ENCODE measurements around the gene NDUFA13.

NDUFA13 gene

DNA sequence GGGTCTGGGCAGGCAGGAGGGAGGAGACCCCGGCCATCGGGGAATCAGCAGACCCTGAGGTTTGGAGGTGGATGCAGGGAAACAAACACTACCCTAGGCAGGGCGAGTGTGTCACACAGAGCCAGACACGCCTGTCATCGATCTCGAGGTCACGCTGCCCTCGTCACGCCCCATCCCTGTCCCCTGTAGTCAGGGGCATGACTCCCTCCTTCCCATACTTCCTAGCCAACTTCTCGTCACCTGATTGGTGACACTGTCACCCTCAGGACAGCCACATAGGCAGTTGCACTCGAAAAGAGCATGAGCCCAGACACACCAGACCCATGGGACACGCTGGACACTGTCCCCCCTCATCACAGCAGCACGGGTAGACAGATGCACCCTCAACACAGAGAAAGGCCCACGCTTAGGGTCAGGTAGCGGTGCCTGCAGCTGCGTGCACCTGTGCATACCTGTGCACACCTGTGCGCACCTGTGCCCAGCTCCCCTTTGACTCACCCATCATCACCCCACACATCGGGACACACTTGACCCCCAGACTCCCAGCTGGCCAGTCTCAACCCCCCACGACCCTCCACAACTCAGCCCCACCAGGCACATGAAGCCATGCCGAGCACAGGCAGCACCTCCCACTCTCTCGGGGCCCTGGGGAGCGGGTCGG lies 33.9 kb downstream of the NDUFA13 start:
- DNase-seq (ENCODE audit: extremely low spot score) = no peak
- TF ChIP-seq, protein P1, sequence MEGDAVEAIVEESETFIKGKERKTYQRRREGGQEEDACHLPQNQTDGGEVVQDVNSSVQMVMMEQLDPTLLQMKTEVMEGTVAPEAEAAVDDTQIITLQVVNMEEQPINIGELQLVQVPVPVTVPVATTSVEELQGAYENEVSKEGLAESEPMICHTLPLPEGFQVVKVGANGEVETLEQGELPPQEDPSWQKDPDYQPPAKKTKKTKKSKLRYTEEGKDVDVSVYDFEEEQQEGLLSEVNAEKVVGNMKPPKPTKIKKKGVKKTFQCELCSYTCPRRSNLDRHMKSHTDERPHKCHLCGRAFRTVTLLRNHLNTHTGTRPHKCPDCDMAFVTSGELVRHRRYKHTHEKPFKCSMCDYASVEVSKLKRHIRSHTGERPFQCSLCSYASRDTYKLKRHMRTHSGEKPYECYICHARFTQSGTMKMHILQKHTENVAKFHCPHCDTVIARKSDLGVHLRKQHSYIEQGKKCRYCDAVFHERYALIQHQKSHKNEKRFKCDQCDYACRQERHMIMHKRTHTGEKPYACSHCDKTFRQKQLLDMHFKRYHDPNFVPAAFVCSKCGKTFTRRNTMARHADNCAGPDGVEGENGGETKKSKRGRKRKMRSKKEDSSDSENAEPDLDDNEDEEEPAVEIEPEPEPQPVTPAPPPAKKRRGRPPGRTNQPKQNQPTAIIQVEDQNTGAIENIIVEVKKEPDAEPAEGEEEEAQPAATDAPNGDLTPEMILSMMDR (IDR thresholded peaks at IDR 0.05; ENCODE audit: control extremely low read depth, extremely low read depth, low read depth, missing control alignments) = no peak
- ChIA-PET CTCF (interaction anchor here (1.1 to 16.5 kb wide), 5 partner anchors 9 to 90 kb away, joined by 3 to 251 read pairs (median 3); partner anchors contain the start of genes CILP2 and YJEFN3), POLR2A (no interaction called here)

DNA sequence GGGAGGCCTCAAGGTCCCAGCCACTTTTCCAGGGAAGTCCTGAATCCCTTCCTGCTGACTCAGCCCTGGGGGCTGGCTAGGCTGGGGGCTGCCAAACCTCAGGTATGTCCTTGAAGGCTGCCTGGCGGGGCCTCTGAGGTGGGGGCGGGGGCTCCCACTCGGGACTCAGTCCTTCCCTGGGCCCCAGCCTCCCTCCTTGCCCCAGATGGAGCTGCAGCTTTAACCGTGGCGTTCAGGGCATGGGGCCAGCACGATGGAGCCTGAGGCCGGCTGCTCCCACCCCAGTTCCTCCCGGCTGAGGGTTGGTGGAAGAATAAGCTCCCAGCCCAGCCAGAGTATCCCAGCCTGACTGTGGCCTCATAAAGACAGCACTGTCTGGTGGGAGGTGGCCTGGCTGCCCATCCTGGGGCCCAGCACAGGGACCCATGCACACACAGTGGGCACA lies 34.5 kb downstream of the NDUFA13 start:
- no peak for DNase-seq (ENCODE audit: extremely low spot score)
- ChIA-PET POLR2A (no interaction called here), CTCF (interaction anchor here (1.2 to 16.5 kb wide), 3 partner anchors 16 to 245 kb away, joined by 3 to 251 read pairs (median 3); partner anchors contain the start of genes CILP2 and YJEFN3)
- TF ChIP-seq, protein P1 (IDR thresholded peaks at IDR 0.05; ENCODE audit: control extremely low read depth, extremely low read depth, low read depth, missing control alignments) = no peak

DNA sequence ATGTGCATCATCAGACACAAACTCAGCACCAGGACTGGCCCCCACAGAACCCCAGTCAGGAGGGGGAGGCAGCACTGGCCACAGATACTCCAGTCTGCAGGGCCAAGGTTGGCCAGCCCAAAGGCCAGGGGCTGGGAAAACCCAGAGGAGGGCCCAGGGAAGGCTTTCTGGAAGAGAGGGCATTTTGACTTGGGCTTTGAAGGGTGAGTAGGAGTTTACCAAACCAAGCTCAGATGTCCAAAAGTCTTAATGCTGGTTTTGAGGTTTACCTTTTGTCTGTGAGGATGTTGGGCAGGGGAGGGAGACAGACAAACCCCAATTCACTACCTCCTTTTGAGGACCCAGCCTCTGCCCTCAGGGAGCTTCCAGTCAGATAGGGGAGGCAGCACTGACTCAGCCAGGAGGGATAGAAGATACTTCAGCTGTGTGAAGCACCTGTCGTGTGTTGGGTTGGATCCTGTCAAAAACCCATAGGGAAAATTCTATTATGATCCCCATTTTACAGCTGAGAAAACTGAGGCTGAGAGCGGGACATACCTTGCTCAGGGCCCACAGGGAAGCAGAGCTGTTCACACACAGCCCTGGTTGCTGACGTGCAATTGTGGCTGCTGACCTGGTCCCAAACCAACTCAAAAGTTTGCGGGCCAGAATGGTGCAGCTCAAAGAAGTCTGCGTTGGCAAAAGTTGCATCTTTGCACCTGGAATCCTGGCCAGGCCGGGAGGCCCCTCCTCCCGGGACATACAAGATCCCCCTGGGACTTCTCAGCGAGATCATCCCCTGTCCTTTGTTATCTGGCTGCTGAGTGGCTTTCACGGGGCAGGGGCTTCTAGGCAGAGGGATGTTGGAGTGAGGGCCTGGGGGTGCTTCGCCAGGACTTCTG lies 35.2 kb downstream of the NDUFA13 start:
- no peak for DNase-seq (ENCODE audit: extremely low spot score)
- TF ChIP-seq, protein P1 (IDR thresholded peaks at IDR 0.05; ENCODE audit: control extremely low read depth, extremely low read depth, low read depth, missing control alignments) = no peak
- ChIA-PET POLR2A (no interaction called here), CTCF (interaction anchor here (1.2 to 16.5 kb wide), 9 partner anchors 8 to 246 kb away, joined by 3 to 251 read pairs (median 11); partner anchors contain the start of genes CILP2 and YJEFN3)

DNA sequence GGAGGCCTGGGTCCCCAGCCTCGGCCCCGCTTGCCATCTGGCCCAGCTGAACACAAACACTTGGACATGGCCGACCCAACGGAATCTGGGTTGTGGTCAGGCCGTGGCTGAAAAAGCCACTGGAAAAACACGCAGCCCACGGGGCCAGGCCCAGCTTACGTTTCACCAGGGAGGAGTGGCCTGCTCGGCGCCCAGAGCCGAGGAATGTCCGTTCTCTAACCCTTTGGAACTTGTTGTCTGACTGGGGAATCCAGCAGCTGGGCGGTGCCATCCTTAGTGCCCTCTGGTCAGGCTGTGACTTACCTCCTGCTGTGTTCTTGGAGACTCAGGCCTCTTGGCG lies 35.8 kb downstream of the NDUFA13 start:
- TF ChIP-seq, protein P1 (IDR thresholded peaks at IDR 0.05; ENCODE audit: control extremely low read depth, extremely low read depth, low read depth, missing control alignments) = no peak
- ChIA-PET CTCF (interaction anchor here (1.2 to 16.5 kb wide), 10 partner anchors 9 to 246 kb away, joined by 3 to 251 read pairs (median 12); partner anchors contain the start of genes CILP2, GMIP, NDUFA13 and TSSK6), POLR2A (no interaction called here)
- DNase-seq (ENCODE audit: extremely low spot score) = no peak

DNA sequence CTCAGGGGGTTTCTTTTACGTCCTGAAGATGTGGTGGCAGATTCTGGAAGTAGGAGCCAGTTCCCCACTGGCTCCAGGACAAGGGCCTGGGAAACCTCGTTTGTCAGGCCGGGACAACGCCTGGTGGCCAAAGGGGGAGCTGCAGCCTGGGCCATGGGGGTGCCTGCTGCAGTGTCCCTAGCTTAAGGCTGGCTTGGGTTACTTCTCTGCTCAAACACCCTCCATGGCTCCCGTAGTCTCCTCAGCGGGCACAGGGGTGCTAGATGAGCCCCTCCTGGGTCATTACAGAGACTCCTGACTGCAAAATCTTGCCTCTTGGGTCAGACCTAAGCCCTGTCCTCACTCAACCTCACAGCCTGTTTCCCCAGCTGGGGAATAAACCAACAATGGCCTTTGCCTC lies 36.8 kb downstream of the NDUFA13 start:
- peak; percentile 72 for DNase-seq (ENCODE audit: extremely low spot score)
- POLR2A ChIA-PET = no interaction called here

DNA sequence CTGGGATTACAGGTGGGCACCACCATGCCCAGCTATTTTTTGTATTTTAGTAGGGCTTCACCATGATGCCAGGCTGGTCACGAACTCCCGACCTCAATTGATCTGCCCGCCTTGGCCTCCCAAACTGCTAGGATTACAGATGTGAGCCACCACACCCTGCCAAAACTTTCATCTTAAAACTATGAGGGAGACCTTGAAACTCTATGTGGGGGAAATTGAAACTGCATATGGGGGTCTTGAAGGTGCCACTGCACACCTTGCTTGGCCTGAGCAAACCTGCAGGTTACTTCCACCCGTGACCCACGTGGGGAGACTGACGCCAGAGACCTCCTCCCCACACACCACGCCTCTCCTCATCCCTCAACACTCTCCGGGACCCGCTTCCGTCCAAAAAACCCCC lies 37.6 kb downstream of the NDUFA13 start:
- no peak for DNase-seq (ENCODE audit: extremely low spot score)
- ChIA-PET POLR2A (no interaction called here), CTCF (interaction anchor here (0.6 to 16.5 kb wide), 42 partner anchors 7 to 871 kb away, joined by 3 to 251 read pairs (median 4); partner anchors contain the start of genes CILP2, GMIP, NDUFA13 and TSSK6)

More for the DNA sequence above, 36.8 kb downstream of the NDUFA13 start:
- TF ChIP-seq, protein P1 (IDR thresholded peaks at IDR 0.05; ENCODE audit: control extremely low read depth, extremely low read depth, low read depth, missing control alignments) = peak; percentile 63
- CTCF ChIA-PET = interaction anchor here (0.7 to 16.5 kb wide), 28 partner anchors 9 to 871 kb away, joined by 3 to 251 read pairs (median 4); partner anchors contain the start of genes CILP2, GMIP, NDUFA13 and TSSK6

More for the DNA sequence above, 37.6 kb downstream of the NDUFA13 start:
- TF ChIP-seq, protein P1 (IDR thresholded peaks at IDR 0.05; ENCODE audit: control extremely low read depth, extremely low read depth, low read depth, missing control alignments) = no peak
